GM19023 (cell line): ENCODE results near the gene KIF1A.
"Not testable (repeated sequence)": the region's sequence is repeated elsewhere in the genome, so short reads cannot be mapped to it uniquely, and the experiment has no call there.

Source experiments
- ATAC-seq: cut with Tn5 transposase; IDR thresholded peaks from one replicate; pipeline ENCODE4 v1.9.1; 2021; ENCODE audit warnings: mild to moderate bottlenecking, moderate library complexity; ENCODE audit not compliant: unreplicated experiment

Gene KIF1A

DNA sequence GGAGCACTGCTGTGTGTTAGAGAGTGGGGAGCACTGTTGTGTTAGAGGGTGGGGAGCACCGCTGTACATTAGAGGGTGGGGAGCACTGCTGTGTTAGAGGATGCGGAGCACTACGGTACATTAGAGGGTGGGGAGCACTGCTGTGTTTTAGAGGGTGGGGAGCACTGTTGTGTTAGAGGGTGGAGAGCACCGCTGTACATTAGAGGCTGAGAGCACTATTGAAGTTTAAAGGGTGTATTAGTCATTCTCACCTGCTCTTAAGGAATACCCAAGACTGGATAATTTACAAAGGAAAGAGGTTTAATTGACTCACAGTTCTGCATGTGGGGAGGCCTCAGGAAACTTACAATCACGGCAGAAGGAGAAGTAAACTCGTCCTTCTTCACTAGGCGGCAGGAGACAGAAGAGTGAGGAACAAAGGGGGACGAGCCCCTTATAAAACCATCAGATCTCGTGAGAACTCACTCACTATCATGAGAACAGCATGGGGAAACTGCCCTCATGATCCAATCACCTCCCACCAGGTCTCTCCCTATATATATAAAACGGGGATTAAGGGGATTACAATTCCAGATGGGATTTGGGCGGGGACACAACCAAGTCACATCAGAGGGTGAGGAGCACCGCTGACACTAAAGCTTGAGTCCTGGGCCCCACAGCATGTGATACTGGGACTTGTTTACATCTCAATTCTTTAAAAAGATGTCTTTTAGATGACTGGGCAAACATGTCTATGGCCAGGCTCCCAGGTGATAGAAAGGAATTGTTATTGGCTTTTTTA, 29.1 kb upstream of the KIF1A start:
- no peak for ATAC-seq

DNA sequence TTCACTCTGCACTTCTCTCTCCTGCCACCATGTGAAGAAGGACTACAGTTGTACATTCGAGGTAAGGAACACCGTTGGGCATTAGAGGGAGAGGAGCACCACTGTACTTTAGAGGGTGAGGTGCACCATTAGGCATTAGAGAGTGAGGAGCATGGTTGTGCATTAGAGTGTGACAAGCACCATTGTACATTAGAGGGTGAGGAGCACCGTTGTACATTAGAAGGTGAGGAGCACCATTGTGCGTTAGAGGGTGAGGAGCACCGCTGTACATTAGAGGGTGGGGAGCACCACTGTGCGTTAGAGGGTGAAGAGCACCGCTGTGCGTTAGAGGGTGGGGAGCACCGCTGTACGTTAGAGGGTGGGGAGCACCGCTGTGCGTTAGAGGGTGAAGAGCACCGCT, 27.8 kb upstream of the KIF1A start:
- ATAC-seq, result no peak

DNA sequence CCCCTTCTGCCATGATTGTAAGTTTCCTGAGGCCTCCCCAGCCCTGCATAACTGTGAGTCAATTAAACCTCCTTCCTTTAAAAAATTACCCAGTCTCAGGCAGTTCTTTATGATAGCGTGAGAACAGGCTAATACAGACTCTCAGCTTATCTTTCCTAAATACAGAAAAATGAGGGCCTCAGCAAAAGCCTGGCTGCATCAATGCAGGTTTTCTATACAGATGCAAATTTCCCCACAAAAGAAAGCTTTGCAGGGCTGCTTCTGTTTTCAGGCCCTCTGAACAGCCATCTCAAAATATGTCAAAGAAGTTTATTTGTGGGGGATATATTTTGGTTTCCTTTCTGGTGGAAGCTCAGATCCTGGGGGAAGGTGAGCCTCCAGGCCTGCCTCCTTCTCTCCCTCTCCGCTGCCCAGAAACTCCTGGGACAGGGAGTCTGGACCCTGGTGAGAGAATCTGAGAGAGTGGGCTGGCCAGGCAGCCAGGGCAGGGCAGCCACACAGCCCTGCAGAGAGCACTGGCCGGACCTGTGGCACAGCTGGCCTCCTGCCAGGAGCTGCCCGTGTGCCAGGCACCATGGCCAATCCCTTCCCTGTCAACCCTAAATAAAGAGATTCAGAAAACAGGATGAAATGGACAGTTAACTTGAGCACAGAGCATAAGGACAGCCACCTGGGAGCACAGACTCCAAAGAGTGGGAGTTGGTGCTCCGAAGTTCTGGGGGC, 27.0 kb upstream of the KIF1A start:
- ATAC-seq, result no peak

DNA sequence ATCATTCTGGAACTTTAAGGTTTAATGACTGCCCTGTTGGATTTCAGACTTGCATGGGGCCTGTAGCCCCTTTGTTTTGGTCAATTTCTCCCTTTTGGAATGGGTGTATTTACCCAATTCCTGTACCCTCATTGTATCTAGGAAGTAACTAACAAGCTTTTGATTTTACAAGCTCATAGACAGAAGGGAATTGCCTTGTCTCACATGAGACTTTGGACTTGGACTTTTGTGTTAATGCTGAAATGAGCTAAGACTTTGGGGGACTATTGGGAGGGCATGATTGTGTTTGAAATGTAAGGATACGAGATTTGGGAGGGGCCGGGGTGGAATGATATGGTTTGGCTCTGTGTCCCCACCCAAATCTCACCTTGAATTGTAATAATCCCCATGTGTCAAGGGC, 26.3 kb upstream of the KIF1A start:
- ATAC-seq, result not testable (repeated sequence)

DNA sequence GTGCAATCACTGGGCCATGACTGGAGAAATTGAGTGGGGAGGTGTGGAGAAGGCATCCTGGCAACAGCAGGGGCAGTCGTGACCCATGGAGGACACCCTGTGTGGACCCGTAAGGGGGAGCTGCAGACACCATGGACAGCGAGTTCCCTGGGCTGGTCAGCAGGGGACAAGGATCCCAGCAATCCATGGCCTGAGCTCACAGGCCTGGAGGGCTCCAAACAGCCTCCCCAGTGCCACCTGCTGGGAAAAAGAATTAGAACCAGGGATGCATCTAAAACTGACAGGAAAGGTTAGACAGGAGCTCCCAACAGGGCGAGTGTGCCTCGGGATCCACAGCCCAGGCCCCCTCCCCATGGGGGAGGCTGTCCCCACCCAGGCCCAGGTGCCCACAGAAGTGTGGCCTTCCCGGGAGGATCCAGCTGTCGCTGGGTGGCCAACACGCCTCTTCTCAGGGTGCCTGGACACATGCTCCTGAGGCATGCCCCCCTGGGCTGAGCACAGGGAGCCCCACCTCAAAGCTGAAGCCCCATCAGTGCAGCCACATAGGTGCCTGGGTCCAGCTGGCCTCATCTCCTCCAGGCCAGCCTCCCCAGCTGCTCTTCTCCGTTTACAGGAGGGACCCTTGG, 20.5 kb upstream of the KIF1A start:
- no peak for ATAC-seq

DNA sequence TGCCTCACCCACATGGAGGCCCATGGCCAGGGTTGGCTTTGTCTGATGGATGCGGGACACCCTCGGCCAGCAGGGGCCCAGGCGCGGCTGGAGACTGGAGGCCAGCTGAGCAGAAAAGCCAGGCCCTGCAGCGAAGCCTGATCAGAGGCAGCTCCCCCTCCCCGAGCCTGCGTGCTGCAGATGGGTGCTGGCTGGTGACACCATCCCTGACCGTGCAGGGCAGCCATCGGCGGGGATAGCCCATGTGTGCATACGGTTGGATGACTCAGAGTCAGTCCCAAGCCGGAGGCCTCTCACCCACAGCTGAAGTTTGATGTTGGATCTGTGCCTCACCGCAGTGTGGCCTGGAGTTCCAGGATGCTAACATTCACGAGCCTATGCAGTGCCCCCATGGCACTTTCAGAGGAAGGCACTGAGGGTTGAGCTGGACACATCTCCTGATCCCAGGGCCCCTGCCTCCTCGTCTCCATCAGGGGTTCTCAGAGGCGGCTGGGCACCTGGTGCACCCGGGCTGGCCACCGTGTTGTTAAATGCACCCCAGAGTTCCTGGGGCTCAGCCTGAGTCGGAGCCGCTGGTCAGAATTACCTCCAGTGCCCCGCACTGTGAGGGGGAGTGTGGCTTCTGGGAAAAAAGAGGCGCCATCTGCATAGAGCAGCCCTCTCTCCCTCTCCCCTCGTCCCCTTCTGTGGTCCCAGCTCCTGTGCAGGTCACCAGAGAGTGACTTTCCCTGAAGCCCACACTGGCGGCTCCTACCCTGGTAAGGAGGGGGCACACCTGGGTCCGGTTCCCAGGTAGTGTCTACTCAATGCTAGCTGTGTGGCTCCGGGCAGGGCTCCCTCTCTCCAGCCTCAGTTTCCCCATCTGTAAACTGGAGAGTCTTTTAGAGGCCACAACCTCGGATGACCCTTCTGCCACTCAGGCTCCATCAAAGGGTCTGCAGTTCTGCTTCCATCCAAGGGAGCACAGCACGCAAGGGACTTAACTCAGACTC, 19.4 kb upstream of the KIF1A start:
- no peak for ATAC-seq

DNA sequence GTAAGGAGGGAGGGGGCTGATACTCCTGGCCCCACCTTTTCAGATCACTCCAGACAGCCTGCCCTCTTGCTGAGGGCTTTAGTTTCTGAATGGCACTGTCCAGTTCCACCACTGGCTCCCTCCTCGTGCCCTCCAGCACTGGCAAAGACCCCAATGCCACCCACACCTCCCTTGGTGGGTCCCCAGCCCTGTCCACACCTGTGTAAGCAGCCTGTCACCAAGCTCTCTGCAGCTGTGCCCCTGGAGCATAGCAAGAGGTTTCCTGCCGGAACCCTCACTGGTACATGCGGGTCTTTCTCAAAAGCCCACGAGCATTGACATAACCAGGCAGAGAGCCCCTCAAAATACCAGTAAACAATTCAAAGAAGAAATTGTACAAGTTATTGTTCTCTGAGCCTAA, 17.6 kb upstream of the KIF1A start:
- ATAC-seq, result no peak

DNA sequence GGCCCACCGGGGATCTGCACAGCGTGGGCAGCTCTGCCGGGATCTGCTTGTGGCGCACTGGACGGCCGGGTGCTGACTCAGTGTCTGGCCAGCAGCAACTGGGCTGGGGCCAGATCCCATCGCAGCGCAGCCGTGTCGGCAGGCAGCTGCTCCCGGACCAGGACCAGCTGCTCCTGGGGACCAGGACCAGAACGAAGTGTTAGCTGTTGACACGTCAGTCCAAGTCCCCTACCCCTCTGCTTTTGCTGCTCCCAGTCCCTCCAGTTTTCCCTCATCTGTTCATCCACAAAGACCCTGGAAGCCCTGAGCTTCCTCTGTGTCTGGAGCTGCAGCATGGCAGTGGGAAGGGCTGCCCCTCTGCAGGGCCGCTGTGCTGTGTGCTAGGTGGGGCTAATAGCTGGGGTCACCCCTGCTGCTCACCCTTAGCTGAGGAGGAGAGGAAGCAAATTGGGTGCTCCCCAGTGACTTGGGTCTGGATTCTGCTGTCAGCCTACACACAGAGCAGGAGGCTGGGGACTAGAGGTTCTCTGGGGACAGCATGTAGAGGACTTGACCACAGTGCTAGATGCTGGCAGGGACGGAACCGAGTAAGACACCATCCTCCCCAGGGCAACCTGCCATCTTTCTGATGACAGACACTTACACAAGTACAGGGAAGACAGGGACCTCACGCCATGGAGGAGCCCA, 16.9 kb upstream of the KIF1A start:
- ATAC-seq, result no peak

DNA sequence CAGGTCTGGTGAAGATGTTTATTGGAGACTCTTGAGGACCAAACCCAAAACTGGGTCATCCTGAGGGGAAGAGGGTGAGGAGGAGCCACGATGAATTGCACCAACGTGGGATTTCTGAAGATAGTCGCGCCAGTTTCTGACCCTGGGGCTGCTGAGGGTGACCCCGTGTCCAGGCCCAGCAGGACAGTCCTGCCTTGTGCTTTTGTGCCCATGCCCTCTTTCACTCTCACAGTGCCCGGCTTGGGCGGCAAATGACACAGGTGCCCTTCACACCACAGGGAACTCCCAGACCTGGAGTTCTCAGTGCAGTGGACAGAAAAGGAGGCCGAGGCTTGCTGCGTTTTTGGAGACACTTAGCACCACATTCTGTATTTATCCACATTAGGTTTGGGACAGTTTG, 15.5 kb upstream of the KIF1A start:
- no peak for ATAC-seq

DNA sequence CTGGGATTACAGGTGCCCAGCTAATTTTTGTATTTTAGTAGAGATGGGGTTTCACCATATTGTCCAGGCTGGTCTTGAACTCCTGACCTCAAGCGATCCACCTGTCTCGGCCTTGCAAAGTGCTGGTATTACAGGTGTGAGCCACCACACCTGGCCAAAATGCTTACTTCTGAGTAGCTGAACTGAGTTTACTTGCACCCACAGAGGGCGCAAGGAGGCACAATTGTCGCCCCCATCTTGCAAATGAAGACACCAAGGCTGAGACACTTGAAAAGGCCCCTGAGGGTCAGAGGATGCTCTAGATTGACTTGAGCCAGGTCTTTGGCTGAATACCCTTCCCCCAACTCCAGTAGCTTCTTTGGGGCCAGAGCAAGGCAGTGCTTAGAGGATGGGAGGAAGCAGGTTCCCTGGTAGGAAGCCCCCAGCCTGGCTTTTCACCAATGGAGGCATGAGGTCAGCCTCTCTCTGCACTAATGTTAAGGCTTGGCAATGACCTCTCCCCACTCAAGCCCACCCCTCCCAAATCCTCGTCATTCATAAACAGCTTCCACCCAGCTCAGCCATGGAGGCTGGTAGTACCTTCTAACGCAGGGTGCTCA, 14.5 kb upstream of the KIF1A start:
- no peak for ATAC-seq

DNA sequence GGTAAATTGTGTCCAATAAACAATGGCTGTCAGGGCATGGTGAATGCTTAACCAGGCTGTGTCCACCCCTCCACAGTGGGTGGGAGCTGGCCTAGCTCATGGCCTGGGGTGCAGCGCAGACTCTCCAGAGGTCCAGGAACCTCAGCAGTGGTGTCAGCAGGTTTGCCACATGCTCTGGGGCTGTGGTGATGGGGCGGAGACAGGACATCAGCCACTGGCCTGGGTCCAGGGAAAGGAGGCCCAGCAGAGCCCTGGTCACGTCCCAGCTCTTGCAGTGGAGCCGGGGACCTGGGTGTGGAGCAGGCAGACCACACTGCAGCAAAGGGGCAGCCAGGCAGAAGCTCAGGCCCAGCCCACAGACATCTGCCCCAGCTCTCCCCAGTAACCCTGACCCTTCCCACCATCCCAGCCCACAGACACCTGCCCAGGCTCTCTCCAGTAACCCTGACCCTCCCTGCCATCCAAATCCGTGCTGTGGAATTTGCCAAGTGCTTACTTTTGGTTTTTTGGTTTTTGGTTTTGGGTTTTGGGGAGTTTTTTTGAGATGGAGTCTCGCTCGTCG, 13.8 kb upstream of the KIF1A start:
- ATAC-seq, result no peak

DNA sequence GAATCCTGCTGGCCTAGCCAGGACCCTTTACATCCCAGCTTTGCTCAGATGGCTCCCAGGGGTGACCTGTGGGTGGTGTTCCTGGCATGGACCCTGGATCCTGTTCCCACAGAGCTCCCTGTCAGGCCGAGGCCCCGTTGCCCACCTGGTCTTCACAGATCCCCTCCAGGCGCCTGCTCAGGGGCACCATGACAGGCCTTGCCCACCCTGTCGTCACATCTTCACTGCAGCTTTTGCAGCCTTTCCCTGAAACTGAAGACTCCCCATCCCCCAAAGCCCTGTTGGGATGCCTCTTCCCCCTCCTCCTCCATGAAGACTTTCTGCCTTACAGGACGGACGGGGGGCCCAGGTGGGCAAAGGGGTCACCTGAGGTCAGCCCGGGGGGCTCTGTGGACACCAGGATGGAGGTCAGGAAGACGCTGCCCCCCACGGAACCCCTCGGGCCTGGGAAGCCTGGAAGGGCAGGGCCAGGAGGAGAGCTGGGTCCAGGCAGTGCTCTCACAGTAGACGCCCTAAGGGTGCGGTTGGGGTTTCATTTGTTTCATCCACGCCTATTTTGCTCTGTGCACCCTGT, 13.0 kb upstream of the KIF1A start:
- ATAC-seq, result no peak

DNA sequence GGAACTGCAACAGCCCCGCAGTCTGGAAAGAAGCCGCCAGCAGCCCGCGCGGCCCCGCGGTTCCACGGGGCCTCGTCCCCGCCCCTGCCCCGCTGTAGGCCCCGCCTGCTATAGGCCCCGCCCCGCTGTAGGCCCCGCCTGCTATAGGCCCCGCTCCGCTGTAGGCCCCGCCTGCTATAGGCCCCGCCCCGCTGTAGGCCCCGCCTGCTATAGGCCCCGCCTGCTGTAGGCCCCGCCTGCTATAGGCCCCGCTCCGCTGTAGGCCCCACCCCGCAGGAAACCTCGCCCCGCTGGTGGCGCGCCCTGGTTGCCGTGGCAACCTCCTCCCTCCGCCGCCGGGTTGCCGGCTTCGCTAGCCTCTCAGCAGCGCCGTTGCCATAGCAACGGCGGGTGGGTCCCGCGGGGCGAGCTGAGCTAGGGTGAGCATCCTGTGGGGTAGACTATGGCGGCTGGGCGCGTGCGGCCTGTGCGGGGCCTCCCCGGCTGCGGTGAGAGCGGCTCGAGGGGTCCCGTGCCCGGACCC, 12.2 kb upstream of the KIF1A start:
- peak; percentile 79 for ATAC-seq

DNA sequence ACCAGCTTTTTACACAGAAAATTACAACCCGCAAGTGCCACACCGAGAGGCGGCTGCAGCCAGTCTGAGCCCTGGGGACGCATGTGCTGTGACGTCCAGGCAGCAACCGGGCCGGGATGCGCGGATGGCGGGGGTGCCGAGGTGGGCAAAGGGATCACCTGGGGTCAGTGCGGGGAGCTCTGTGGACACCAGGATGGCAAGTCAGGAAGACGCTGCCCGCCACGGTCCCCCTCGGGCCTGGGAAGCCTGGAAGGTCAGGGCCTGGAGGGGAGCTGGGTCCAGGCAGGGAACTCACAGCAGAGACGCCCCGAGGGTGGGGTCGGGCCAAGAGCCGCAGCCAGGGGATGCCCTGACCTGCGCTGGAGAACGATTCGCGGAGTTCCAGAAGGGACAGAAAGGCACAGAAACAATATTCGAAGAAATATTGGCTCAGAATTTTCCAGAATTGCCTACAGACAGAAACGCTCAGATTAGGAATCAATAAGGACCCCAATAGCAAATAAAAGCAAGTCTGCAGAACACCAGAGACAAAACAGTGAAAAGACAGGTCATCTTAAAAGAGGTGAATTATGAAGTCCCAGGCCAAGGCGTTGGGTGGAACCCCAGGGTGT, 11.7 kb upstream of the KIF1A start:
- ATAC-seq, result no peak

DNA sequence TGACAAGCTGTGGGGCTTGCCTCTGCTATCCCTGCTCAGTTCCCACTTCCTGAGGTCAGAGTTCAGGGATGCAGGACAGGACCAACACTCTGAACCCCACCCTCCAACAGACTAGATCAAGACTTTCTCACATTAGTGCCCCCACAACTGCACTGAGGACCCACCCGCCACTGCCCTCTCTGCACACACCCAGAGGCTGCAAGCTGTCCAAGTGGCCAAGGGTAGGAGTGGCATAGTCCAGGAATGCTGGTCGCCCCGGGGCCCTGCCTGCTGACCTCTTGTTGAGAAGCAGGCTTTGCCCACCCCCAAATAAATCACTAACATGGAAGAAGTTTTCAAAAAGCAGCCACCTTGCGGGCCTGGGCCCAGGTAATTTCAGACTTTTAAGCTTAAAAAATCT, 5.5 kb upstream of the KIF1A start:
- no peak for ATAC-seq

DNA sequence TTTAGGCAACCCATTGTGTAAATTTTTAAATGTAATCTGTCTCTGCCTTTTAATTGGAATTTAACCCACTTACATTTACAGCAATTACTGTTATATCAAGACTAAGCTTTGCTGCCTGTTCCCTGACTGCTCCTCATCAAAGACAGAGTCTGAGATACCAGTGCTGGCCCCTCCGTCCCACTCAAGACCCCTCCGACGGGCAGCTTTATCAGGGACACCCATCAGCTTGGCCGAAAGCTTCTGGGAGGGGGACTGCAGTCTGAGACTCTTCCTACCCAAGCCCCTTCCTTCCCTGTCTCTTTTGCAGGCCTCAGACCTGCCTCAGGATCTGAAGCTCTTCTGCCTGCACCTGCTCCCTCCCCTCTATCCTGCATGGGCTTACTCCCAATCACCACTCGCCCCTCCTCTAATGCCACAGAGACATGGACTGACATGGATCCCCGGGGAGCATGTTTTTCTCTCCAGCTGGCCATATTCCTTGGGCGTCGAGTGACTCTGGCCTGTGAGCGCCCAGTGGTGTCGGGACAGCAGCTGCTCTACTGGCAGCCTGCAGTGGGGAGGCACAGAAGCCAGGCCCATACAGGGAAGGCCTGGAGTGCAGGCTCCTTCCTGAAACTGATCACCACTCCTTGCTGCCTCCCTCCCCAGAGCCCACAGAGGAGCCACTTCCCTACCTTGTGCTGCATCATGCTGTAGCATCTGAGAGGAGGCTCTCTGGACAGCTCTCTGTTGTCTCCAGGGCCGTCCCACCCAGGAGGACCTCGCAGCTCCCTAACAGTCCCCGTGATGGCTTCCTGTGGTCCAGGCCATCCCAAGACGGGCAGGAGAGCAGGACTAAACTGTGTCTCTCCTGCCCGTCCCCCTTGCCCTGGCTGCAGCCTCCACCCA, 3.7 kb upstream of the KIF1A start:
- ATAC-seq, result no peak

DNA sequence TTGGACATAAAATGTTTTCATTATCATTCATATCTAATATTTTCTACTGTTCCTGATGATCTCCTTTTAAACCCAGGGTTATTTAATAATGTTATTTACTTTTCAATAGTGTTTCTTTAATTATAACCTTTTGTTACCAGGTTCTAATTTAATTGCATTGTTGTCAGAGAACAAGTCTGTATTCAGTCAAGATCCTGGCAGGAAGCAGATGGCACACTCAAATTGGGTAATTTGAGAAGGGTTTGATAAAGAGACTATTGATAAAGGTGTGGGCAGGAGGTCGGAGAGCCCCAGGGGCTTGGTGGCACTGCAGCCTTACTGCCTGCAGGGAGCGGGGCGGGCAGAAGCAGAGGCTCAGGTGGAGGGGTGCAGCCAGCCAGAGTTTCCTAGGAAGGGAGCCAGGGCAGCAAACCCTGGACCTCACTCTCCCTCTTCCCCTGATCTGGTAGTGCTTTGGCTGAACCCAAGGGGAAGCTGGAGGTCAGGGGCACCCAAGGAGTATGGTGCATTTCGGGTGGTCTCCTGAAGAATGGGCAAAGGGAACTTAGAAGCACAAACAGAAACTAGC, 2.3 kb upstream of the KIF1A start:
- ATAC-seq, result no peak
